IMR-90 (cell line): Measurements from ENCODE around the gene NDUFA6. TPM values are rescaled to one million over a fixed set of nuclear protein-coding genes. Genes with fewer than 3 reads are reported as not detected.
A peak's percentile ranks its signal among the peaks of the same experiment; 100 is the strongest.

Experiments
- ATAC-seq: fragments of 200-7000 bp; cut with Tn5 transposase; 2 replicates; pipeline ENCODE4 v1.9.1; 2020; ENCODE audit warnings: low read depth, mild to moderate bottlenecking, moderate library complexity
- BruUV-seq: library from RNA; stranded (reverse); fragments of 400-500 nt; replicated peaks from 2 replicates; lab custom pipeline; 2021; lab: Mats Ljungman, UMichigan
- CTCF ChIA-PET: fragments of 300-600 bp; formaldehyde crosslinking; extraction: SDS; loops from one replicate; lab custom pipeline; 2021; ENCODE audit warnings: antibody characterized with exemption; lab: Yijun Ruan, JAX
- POLR2A ChIA-PET: fragments of 300-600 bp; sonication (Branson Sonifier 250); formaldehyde crosslinking; loops from one replicate; lab custom pipeline; 2022; ENCODE audit warnings: antibody characterized with exemption; ENCODE audit not compliant: unreplicated experiment; lab: Charles Lee
- DNase-seq: peaks from one replicate; pipeline ENCODE4 v3.0.0; 2013
- H2AFZ ChIP-seq: replicated peaks from 2 replicates; pipeline ENCODE3; 2013; ENCODE audit warnings: low read length, mild to moderate bottlenecking; ENCODE audit not compliant: poor library complexity
- H2AK5ac ChIP-seq: 2 replicates; pipeline ENCODE4 v1.6.1; 2013; ENCODE audit warnings: low read depth, low read length, inconsistent platforms
- H2AK9ac ChIP-seq: replicated peaks from 2 replicates; pipeline ENCODE3; 2013; ENCODE audit warnings: mild to moderate bottlenecking, low read depth, low read length, moderate library complexity; ENCODE audit not compliant: poor library complexity
- H2BK120ac ChIP-seq: 2 replicates; pipeline ENCODE4 v1.6.1; 2013; ENCODE audit warnings: low read depth, low read length, inconsistent platforms
- H2BK15ac ChIP-seq: 3 replicates; pipeline ENCODE4 v1.6.1; 2013; ENCODE audit warnings: low read depth, low read length, inconsistent platforms
- H2BK20ac ChIP-seq: 2 replicates; pipeline ENCODE4 v1.6.1; 2013; ENCODE audit warnings: low read depth, mild to moderate bottlenecking, inconsistent platforms, low read length, moderate library complexity
- H2BK5ac ChIP-seq: 2 replicates; pipeline ENCODE4 v1.6.1; 2013; ENCODE audit warnings: mild to moderate bottlenecking, low read depth, low read length, inconsistent platforms; ENCODE audit not compliant: poor library complexity, severe bottlenecking
- H3K14ac ChIP-seq: replicated peaks from 2 replicates; pipeline ENCODE4 v1.6.1; 2013; ENCODE audit warnings: low read depth, low read length, inconsistent platforms
- H3K18ac ChIP-seq: 2 replicates; pipeline ENCODE4 v1.6.1; 2013; ENCODE audit warnings: low read depth, low read length, control low read depth
- H3K23ac ChIP-seq: 2 replicates; pipeline ENCODE4 v1.6.1; 2013; ENCODE audit warnings: low read depth, low read length, inconsistent platforms
- H3K27ac ChIP-seq: 2 replicates; pipeline ENCODE4 v1.5.1; 2013; ENCODE audit warnings: mild to moderate bottlenecking, control low read depth, low read length; ENCODE audit not compliant: insufficient read depth
- H3K27me3 ChIP-seq: 2 replicates; pipeline ENCODE4 v1.6.1; 2013; ENCODE audit warnings: low read length; ENCODE audit not compliant: control insufficient read depth, insufficient read depth
- H3K36me3 ChIP-seq: 2 replicates; pipeline ENCODE4 v1.6.1; 2013; ENCODE audit warnings: low read length, mixed read lengths; ENCODE audit not compliant: control insufficient read depth, insufficient read depth
- H3K4ac ChIP-seq: 2 replicates; pipeline ENCODE4 v1.6.1; 2013; ENCODE audit warnings: low read depth, low read length, inconsistent platforms
- H3K4me1 ChIP-seq: 2 replicates; pipeline ENCODE4 v1.6.1; 2013; ENCODE audit warnings: low read length, mixed read lengths; ENCODE audit not compliant: control insufficient read depth, insufficient read depth
- H3K4me2 ChIP-seq: 2 replicates; pipeline ENCODE4 v1.6.1; 2013; ENCODE audit warnings: low read depth, mild to moderate bottlenecking, control low read depth, low read length, moderate library complexity
- H3K4me3 ChIP-seq: 2 replicates; pipeline ENCODE4 v1.5.1; 2013; ENCODE audit warnings: low read depth, mild to moderate bottlenecking, control low read depth, low read length, moderate library complexity; ENCODE audit not compliant: insufficient read depth
- H3K56ac ChIP-seq: 2 replicates; pipeline ENCODE4 v1.6.1; 2013; ENCODE audit warnings: low read length, inconsistent platforms; ENCODE audit not compliant: insufficient read depth; ENCODE audit errors: extremely low read depth
- H3K79me1 ChIP-seq, 2 experiments: 2 replicates each; pipeline ENCODE4 v1.6.1; 2013; ENCODE audit warnings: low read length in 2 of 2, inconsistent platforms in 1 of 2, low read depth in 1 of 2
- H3K9ac ChIP-seq: 2 replicates; pipeline ENCODE4 v1.6.1; 2013; ENCODE audit warnings: low read depth, low read length, control low read depth
- H3K9me1 ChIP-seq: 2 replicates; pipeline ENCODE4 v1.6.1; 2013; ENCODE audit warnings: low read length, inconsistent platforms; ENCODE audit not compliant: insufficient read depth
- H3K9me3 ChIP-seq: 2 replicates; pipeline ENCODE4 v1.6.1; 2013; ENCODE audit warnings: low read length; ENCODE audit not compliant: control insufficient read depth, insufficient read depth
- H4K20me1 ChIP-seq: 2 replicates; pipeline ENCODE4 v1.6.1; 2013; ENCODE audit warnings: low read length, inconsistent platforms; ENCODE audit not compliant: insufficient read depth
- H4K5ac ChIP-seq: 2 replicates; pipeline ENCODE4 v1.6.1; 2013; ENCODE audit warnings: mild to moderate bottlenecking, low read depth, low read length, control low read depth
- H4K8ac ChIP-seq, 2 experiments: 2 replicates each; pipeline ENCODE4 v1.6.1; 2013; ENCODE audit warnings: low read depth in 2 of 2, low read length in 2 of 2, control low read depth in 1 of 2, inconsistent platforms in 1 of 2
- H4K91ac ChIP-seq: 2 replicates; pipeline ENCODE4 v1.6.1; 2013; ENCODE audit warnings: low read depth, low read length, inconsistent platforms; ENCODE audit not compliant: insufficient read depth
- BHLHE40 ChIP-seq: fragments of 150-350 bp; IDR thresholded peaks from 2 replicates; pipeline ENCODE4 v1.6.1; 2016; ENCODE audit warnings: mild to moderate bottlenecking, low read depth, low read length
- CEBPB ChIP-seq: IDR thresholded peaks from 2 replicates; pipeline ENCODE4 v1.6.1; 2012; ENCODE audit warnings: low read depth, low read length, improper control_type of control experiment
- CHD1 ChIP-seq: IDR thresholded peaks from 2 replicates; pipeline ENCODE4 v1.6.1; 2012; ENCODE audit warnings: low read depth, low read length, improper control_type of control experiment
- CTCF ChIP-seq: conservative IDR thresholded peaks from 2 replicates; pipeline ENCODE4 v1.5.1; 2012; ENCODE audit warnings: mild to moderate bottlenecking, low read depth, low read length, improper control_type of control experiment
- FOS ChIP-seq: fragments of 150-350 bp; IDR thresholded peaks from 2 replicates; pipeline ENCODE4 v1.6.1; 2016; ENCODE audit warnings: low read depth, low read length
- MAFK ChIP-seq: IDR thresholded peaks from 2 replicates; pipeline ENCODE4 v1.6.1; 2012; ENCODE audit warnings: low read depth, low read length, improper control_type of control experiment
- MAZ ChIP-seq: IDR thresholded peaks from 2 replicates; pipeline ENCODE4 v1.6.1; 2012; ENCODE audit warnings: low read depth, mild to moderate bottlenecking, low read length, improper control_type of control experiment, moderate library complexity, borderline replicate concordance
- MXI1 ChIP-seq: IDR thresholded peaks from 2 replicates; pipeline ENCODE4 v1.6.1; 2012; ENCODE audit warnings: low read depth, mild to moderate bottlenecking, low read length, moderate library complexity, borderline replicate concordance
- NFE2L2 ChIP-seq: fragments of 150-350 bp; IDR thresholded peaks from 2 replicates; pipeline ENCODE4 v1.6.1; 2016; ENCODE audit warnings: low read depth, mild to moderate bottlenecking, low read length
- POLR2A ChIP-seq: IDR thresholded peaks from 2 replicates; pipeline ENCODE4 v1.6.1; 2012; ENCODE audit warnings: mild to moderate bottlenecking, low read depth, low read length
- RAD21 ChIP-seq: IDR thresholded peaks from 2 replicates; pipeline ENCODE4 v1.6.1; 2012; ENCODE audit warnings: low read length, improper control_type of control experiment
- RCOR1 ChIP-seq: IDR thresholded peaks from 2 replicates; pipeline ENCODE4 v1.6.1; 2012; ENCODE audit warnings: mild to moderate bottlenecking, low read length, improper control_type of control experiment; ENCODE audit not compliant: insufficient replicate concordance
- RFX5 ChIP-seq: IDR thresholded peaks from 2 replicates; pipeline ENCODE4 v1.8.0; 2012; ENCODE audit warnings: low read depth, mild to moderate bottlenecking, low read length, moderate library complexity
- SMC3 ChIP-seq: fragments of 150-350 bp; IDR thresholded peaks from 2 replicates; pipeline ENCODE4 v1.6.1; 2016; ENCODE audit warnings: low read depth, mild to moderate bottlenecking, antibody characterized with exemption, low read length, moderate library complexity
- USF2 ChIP-seq: fragments of 150-350 bp; IDR thresholded peaks from 2 replicates; pipeline ENCODE4 v1.6.1; 2017; ENCODE audit warnings: mild to moderate bottlenecking, antibody characterized with exemption, low read length, low read depth
- WGBS, 2 experiments: methylation state at CpG; one replicate each; pipeline versions ENCODE4 v1.1.5 to v1.1.7; 2013; ENCODE audit warnings: missing lambda C conversion rate in 2 of 2; ENCODE audit not compliant: insufficient read length in 1 of 2; ENCODE audit errors: extremely low coverage in 2 of 2; 5-methylcytosine and 5-hydroxymethylcytosine counted together
- dilution Hi-C: fragments of 300-500 bp; cut with HindIII; formaldehyde crosslinking; loops from one replicate; pipeline ENCODE4 v1.14.3; 2018; ENCODE audit warnings: low sequenced_read_pairs; ENCODE audit not compliant: unreplicated experiment
- in situ Hi-C: fragments of 300-500 bp; cut with MboI; formaldehyde crosslinking; loops from 3 replicates; pipeline ENCODE4 v1.14.3; 2019; ENCODE audit warnings: low sequenced_read_pairs, inconsistent platforms, mixed read lengths
- intact Hi-C: fragments of 100-400 bp; cut with micrococcal nuclease; formaldehyde crosslinking; loops from 2 replicates; pipeline ENCODE4 v1.10.0; 2022
- polyA plus RNA-seq, 3 experiments: library from polyadenylated mRNA; depleted of rRNA; stranded (reverse); fragments of >200 nt; gene quantifications; 2 replicates each; pipeline ENCODE4 v1.2.3, GENCODE V29; 2012; ENCODE audit warnings: low replicate concordance in 1 of 3
- total RNA-seq: library from RNA; depleted of rRNA; stranded (reverse); fragments of >200 nt; gene quantifications from 2 replicates; pipeline ENCODE4 v1.2.3, GENCODE V29; 2012

The NDUFA6 gene
- total and polyA plus RNA-seq, 2 of the 4 experiments (the other 2 are of a cell fraction): 48.8 to 89.0 TPM

- ATAC-seq: peak; percentile 8
- WGBS, 2 experiments: 3% methylated on average over 28 of the region's 55 CpGs; no CpG with 5 or more reads in 1 of the 2 experiments
- H3K79me1 ChIP-seq: peaks cover 15 to 51% of the 10 kb centered on the region in 2 experiments; a peak in 3 of 4 replicates
- peaks cover 19% of the 10 kb centered on the region; the same call in 1 of the 2 replicates for H3K9me1 ChIP-seq
- H2AFZ ChIP-seq: peak within 1 kb of the TSS; percentile 95
- peak within 1 kb of the TSS; percentile 91 for H3K14ac ChIP-seq
- peak within 1 kb of the TSS; percentile 97 for H4K8ac ChIP-seq
- POLR2A ChIA-PET: no interaction called here
- peak within 1 kb of the TSS; percentile 47; the same call in 1 of the 3 replicates for H2BK15ac ChIP-seq
- peak within 1 kb of the TSS; percentile 95 for H3K9ac ChIP-seq
- peak within 1 kb of the TSS; percentile 84 for H2BK5ac ChIP-seq
- peak within 1 kb of the TSS; percentile 84 for H3K4me3 ChIP-seq
- H3K27ac ChIP-seq: peak within 1 kb of the TSS; percentile 84
- peak within 1 kb of the TSS; percentile 65 for H3K18ac ChIP-seq
- peak within 1 kb of the TSS; percentile 82 for H3K23ac ChIP-seq
- H4K91ac ChIP-seq: peak within 1 kb of the TSS; percentile 88
- peak within 1 kb of the TSS; percentile 92 for H3K4ac ChIP-seq
- peak within 1 kb of the TSS; percentile 36; the same call in 1 of the 2 replicates for H2BK120ac ChIP-seq
- H2AK5ac ChIP-seq: peak within 1 kb of the TSS; percentile 86
- 0 out of 2 replicates have a peak, but pooled peaks cover 4% of the 10 kb centered on the region for H4K20me1 ChIP-seq
- in situ Hi-C loops (no loop called here), intact Hi-C loops (no loop called here), dilution Hi-C loops (no loop called here)
- no peaks in the 10 kb centered on the region for H3K9me3 ChIP-seq
- DNase-seq: peak; percentile 25
- no TSS peak for BruUV-seq
- no peak within 1 kb of the TSS for H2BK20ac ChIP-seq
- peak within 1 kb of the TSS; percentile 55; the same call in 1 of the 2 replicates for H3K56ac ChIP-seq
- peak within 1 kb of the TSS; percentile 96 for H4K5ac ChIP-seq
- CTCF ChIA-PET: interaction anchor here (0.6 kb wide), 1 partner anchor 313 kb away, joined by 5 read pairs; no protein-coding TSS in a partner anchor
- peak within 1 kb of the TSS; percentile 63 for H3K4me2 ChIP-seq
- H3K4me1 ChIP-seq: peaks cover 18% of the 10 kb centered on the region
- H2AK9ac ChIP-seq: peak within 1 kb of the TSS; percentile 97
- no peaks in the 10 kb centered on the region for H3K27me3 ChIP-seq
- H3K36me3 ChIP-seq: peaks cover 11% of the 10 kb centered on the region
- TF ChIP-seq MXI1: no peak
- TF ChIP-seq NFE2L2: no peak
- TF ChIP-seq USF2: no peak
- no peak for TF ChIP-seq RFX5
- no peak for TF ChIP-seq SMC3
- no peak for TF ChIP-seq BHLHE40
- TF ChIP-seq RCOR1: no peak
- peak; percentile 44 for TF ChIP-seq CTCF
- TF ChIP-seq POLR2A: peak; percentile 42; the same call in 1 of the 2 replicates
- peak; percentile 47; the same call in 1 of the 2 replicates for TF ChIP-seq MAZ
- TF ChIP-seq CHD1: no peak
- TF ChIP-seq RAD21: 0 out of 2 replicates have a peak, but pooled peaks have one; percentile 25
- no peak for TF ChIP-seq MAFK
- TF ChIP-seq FOS: no peak
- no peak for TF ChIP-seq CEBPB
Measured at GRCh38 chr22:42074132-42074811, 16.3 kb downstream of the NDUFA6 start, which contains the start of gene PHETA2. Gene PHETA2 (plus strand): TSS chr22:42074248. CDS start chr22:42077294, 3,046 bp downstream.
